Activated CD8-positive, alpha-beta memory T cell treated with anti-CD3 and anti-CD28 coated beads for 4 hours (primary cell): ENCODE data around the gene SH3GLB2.

Source experiments
- DNase-seq, 2 donors: peaks; one replicate each; pipeline ENCODE4 v3.0.0-alpha.2; 2020; ENCODE audit warnings: low read depth in 2 of 2

Gene SH3GLB2

DNA sequence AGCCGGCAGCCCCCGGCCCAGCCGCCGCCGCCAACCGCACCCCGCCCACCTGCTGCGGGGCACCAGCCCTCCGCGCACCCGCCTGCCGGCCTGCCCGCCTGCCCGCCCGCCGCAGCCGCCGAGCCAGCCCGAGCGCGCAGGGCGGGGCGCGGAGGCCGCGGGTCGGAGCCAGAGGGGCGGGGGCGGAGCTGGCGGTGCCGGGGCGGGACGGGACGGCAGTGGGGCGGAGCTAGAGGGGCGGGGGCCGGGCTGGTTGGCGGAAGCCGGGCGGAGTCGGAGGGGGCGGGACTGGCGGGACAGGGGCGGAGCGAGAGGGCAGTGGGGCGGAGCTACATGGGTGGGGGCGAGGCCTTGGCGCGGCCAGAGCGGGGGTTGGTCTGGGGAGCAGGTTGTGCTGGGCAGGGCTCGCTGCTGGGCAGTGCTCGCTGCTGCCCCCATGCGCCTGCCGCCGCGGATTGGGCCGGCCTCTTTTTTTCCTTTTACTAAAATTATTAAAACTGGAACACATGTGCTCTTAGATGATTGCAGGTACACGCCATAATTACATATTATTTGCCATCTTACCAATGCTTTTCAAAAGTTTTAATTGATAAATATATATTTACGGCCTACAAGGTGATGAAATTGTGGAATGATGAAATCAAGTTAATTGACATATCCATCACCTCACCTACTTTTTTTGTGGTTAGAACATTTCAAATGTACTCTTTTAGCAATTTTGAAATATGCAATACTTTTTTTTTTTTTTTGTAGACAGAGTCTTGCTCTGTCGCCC is at the start of gene SH3GLB2:
Gene SH3GLB2 (minus strand): TSS at position 140 of the 775 bp plus-strand sequence. CDS start 177 bp downstream, outside the sequence.
- peak; percentile 88 to 89 for DNase-seq

DNA sequence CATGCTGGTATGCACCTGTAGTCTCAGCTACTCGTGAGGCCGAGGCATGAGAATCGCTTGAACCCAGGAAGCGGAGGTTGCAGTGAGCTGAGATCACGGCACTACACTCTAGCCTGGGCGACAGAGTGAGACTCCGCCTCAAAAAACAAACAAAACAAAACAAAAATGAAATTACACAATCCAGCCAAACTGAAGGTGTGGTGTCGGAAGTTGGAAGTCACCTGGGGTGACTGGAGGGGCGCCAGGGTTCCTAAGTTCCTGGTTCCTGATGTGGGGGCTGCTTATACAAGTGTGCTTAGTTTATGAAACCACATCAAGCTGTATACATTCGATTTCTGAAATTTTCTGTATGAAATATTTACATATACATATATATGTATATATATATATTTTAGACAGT is 49.1 kb upstream of the SH3GLB2 start:
- DNase-seq: no peak

DNA sequence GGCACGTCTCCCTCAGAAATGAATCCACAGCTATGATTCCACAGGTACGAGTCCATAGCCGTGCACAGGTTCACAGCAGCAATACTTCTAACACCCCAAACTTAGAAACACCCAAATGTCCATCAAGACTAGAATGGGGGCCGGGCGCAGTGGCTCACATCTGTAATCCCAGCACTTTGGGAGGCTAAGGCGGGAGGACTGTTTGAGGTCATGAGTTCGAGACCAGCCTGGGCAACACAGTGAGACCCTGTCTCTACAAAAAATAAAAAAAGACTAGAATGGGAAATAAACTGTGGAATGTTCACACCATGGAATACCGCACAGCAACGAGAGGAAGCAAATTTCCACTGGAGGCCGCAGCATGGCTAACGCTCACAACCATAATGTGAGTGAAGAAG is 48.5 kb upstream of the SH3GLB2 start:
- DNase-seq: no peak

DNA sequence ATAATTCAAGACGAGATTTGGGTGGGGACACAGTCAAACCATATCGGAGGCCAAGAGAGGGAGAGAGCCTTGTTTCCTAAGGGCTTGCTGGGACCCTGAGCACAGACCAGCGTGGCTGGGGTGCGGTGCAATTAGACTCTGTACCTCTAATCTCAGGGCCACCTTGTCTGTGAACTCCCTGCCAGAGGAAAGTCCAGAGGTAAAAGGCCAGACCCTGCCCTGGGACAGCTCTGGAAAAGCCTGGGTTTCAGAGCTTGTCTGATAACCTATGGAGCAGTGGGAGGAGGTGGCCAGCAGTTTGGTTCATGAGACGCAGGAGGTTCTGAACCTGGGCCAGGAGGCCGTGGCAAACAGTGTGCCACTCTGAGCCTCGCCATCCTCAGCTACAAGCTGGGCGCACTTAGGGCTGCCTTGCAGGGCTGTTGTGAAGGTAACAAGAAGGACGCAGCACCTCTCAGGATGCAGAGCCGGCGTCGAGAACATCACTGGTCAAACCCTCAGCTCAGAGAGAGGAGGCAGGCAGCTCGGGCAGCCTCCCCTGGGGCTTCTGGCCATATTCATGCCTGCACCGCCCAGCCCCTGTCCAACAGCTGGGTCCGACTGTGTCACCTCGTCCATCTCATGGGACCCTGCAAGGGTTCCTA is 48.0 kb upstream of the SH3GLB2 start:
- DNase-seq: no peak

DNA sequence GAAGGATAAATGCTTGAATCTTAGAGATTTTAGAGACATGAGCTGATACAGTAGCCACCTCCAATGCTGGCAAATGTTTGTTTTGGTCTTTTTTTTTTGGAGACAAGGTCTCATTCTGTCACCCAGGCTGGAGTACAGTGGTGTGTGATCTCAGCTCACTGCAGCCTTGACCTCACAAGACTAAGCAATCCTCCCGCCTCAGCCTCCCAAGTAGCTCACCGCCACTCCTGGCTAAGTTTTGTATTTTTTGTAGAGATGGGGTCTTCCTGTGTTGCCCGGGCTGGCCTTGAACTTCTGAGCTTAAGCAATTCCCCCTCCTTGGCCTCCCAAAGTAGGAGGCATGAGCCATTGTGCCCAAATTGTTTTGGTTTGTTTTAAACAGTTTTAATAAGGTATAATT is 46.0 kb upstream of the SH3GLB2 start:
- no peak for DNase-seq

DNA sequence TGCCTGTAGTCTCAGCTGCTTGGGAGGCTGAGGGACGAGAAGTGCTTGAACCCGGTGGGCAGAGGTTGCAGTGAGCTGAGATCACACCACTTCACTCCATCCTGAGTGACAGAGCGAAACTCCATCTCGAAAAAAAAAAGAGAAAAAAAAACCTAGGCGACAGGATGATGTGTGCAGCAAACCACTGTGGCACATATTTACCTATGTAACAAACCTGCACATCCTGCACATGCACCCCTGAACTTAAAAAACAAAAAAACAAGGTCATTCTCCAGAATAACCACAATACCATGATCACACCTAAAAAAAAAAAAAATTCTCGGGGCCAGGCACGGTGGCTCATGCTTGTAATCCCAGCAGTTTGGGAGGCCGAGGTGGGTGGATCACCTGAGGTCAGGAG is 45.3 kb upstream of the SH3GLB2 start:
- DNase-seq: no peak

DNA sequence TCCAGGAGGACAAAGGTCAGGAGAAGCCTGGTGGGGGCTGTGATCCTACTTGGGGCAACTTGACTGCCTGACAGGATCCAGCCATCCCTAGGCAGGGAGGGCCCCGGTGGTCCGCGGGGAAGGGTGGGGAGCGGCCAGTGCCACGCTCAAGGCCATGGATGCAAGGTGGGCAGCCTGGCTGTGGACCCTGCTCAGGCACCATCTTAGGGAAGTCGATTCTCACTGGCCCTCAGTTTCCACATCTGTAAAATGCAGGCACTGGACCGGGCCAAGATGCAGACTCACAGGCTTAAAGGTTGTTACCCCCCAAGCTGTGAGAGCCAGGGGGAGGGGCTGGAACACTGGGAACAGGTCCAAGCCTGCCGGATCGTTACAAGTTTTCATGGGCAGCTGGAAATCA is 44.0 kb upstream of the SH3GLB2 start:
- no peak for DNase-seq

DNA sequence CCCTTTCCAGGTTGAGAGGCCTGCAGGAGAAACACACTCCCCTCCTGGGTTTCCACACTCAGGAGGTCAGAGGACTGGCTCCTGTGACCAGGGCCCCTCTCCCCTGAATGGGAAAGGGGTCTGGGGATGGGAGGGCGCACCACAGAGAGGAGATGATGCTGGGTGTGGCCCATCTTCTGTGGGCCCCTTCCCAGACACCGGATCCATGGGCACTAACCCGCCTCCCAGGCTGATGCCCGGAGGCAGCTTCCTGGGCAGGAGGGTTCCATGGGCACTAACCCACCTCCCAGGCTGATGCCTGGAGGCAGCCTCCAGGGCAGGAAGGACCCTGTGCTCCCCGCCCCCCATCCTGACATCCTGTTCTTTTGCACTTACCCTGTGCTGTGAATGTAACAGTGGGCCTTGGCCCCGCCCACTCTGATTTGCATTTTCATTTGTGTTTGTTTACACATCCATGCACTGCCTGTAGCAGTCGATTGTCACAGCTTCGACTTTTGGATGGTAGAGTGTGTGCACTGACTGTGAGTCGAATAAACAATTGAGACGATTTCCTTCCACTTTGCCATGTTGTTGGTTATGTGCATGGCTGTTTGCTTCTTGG is 43.5 kb upstream of the SH3GLB2 start:
- no peak for DNase-seq

DNA sequence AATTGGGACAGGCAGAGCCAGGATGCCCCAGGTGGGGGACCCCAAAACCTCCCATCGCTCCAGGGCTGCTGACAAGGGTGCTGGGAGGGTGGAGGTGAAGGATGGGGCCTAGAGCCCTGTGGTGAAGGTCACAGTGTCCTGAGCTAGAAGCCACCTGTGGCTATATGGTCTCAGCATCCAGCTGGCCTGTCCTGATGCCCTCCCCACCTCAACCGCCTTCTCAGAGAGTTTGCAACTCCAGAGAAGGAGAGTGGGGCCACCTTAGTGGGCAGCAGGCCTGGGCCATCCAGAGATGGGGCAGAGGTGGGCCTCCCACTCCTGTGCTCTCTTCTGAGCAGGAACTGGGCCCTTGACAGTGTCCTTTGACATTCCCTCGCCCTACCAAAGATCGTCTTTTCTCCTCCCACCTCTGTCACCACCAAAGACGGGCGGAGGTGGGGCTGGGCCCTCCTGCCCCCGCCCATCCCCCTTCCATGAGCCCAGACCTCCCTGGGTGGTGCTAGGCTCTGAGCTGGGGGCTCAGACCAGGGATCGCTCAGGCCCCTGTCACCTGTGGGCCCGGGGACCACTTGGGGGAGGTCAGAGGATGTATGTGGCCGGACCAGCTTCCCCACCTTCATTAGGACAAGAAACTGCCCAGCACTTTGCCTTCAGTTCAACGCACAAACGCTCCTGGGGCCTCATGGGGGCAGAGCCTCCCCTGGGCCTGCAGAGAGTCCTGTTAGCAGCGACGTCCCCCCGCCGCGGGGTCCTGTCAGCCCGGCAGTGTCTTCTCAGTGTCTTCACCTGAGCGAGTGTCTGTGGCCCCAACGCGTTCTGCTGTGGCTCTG is 42.8 kb upstream of the SH3GLB2 start:
- DNase-seq: no peak

DNA sequence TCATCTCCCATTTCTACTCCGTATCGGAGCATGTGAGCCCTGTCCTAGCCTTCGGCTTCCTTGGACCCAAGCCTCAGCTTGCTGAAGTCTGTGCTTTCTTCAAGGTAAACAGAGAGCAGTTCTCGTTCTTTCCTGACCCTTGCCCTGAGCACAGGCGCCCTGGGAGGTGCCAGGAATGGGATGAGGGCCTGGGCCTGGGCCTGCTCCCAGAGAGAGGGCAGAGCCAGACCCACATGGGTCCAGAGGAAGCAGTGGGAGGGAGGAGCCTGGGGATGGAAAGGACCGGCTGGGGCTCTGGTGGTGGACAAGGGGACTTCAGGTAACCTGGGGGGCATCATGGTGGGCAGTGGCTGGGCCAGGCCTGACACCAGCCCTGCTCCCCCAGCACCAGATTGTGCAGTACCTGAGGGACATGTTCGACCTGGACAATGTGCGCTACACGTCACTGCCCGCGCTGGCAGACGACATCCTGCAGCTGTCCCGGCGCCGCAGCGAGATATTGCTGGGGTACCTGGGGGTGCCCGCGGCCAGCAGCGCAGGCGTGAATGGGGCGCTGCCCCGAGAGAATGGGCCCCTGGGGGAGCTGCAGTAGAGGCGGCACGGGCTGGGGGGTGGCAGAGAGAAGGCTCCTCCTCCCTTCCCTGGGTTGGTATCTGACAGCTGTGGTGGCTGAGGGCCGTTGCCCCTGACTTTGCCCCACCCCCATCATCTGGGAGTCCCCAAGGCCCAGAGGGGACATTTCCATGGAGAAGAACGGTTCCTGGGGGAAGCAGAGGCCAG is 41.9 kb upstream of the SH3GLB2 start:
- DNase-seq: no peak

DNA sequence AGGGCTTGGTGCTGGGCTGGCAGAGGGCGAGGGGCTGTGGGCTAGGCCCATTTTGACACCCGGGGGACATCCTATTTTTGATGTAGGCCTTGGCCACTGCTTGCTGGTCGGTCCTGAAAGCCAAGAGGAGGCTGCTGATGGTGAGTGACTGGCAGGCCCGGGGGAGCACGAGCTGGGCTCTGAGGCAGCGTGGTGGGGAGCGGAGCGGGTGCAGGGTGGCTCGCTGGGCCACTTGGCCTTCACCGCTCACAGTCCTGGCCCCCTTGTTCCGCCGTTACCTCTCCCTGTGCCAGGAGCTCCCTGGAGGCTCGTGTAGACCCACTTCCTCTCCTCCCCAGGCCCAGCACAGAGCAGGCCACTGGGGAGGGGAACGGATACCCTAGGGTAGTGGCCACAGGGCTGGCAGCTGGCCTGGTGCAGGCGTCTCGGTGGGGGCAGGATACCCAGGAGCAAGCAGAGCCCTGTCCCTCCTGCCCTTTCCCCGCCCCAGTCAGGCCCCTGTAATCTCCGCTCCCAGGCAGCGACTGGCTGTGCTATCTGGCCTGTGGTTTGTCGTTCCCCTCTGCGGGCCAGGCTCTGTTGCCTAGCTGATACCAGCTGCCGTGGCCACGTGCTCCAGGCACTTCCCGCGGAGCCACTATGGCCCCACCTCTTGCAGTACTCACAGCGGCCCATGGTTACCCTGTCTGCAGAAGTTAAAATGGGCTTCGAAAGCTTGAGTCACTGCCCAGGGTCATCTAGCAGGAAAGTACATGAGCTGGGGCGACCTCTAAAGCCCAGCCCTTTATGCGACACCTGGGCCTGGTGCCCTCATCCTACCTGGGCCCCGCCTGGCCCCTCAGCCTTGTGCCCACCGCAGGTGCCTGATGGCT is 41.1 kb upstream of the SH3GLB2 start:
- DNase-seq: peak; percentile 30 to 40

DNA sequence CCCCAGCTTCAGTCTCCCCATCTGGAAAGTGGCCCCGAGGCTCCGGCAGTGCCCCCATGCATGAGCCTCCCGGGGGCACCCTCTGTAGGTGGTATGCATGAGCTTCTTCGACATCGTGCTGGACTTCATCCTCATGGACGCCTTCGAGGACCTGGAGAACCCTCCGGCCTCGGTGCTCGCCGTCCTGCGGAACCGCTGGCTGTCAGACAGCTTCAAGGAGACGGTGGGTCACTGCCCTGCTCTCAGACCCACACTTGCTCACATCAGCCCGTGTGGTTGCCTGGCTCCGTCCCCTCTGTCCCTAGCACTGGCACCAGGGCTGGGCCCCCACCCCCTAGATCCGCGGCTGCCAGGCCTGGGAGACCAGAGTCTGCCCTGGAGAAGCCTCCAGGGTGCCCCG is 40.0 kb upstream of the SH3GLB2 start:
- DNase-seq: no peak

DNA sequence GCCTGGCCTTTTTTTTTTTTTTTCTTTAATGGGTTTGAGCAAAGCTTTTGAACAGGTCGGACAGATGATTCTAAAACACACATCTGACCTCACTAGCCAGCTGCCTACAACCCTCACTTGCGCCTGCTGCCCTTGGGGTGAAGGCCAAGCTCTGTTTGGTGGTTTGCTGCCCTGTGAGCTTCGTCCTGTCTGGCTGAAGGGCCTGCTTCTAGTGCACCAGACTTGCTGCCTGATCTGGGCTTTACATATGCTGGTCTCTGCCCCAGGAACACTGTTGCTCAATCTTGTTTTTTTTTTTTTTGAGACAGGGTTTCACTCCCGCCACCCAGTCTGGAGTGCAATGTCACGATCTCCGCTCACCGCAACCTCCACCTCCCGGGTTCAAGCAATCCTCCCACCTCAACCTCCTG is 36.4 kb upstream of the SH3GLB2 start:
- no peak for DNase-seq

DNA sequence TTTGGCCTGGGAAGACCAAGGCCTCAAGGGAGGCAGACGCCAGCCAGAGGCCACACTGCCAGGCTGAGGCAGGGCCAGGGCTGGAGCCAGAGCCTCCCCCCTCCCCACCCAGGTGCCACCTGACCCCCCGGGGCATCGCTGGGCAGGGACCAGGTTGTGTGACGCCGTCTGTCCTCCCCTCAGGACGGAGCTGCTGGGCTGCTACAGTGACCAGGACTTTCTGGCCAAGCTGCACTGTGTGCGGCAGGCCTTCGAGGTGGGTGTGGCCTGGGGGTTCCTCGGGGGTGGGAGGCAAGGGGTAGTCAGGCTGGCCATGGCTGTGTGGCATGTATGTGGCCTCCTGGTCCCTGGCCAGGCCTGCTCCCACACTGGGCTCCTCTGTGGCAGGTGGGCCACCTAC is 34.9 kb upstream of the SH3GLB2 start:
- DNase-seq: no peak

DNA sequence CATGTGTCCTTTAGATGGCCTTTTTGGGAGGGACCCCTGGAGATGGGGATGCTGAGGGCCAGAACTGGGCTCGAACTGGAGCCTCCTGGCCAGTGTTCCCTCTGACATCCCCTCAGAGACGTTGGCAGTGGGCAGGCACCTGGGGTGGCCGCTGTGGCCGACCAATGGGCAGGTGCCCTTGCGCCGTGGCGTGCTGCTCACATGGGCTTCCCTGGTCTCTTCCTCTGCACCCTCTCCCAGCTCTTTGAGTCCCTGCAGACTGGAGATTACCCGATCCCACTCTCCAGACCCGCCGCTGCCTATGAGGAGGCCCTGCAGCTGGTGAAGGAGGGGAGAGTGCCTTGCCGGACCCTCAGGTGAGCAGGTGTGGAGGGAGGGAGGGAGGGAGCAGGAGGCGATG is 32.9 kb upstream of the SH3GLB2 start:
- no peak for DNase-seq

DNA sequence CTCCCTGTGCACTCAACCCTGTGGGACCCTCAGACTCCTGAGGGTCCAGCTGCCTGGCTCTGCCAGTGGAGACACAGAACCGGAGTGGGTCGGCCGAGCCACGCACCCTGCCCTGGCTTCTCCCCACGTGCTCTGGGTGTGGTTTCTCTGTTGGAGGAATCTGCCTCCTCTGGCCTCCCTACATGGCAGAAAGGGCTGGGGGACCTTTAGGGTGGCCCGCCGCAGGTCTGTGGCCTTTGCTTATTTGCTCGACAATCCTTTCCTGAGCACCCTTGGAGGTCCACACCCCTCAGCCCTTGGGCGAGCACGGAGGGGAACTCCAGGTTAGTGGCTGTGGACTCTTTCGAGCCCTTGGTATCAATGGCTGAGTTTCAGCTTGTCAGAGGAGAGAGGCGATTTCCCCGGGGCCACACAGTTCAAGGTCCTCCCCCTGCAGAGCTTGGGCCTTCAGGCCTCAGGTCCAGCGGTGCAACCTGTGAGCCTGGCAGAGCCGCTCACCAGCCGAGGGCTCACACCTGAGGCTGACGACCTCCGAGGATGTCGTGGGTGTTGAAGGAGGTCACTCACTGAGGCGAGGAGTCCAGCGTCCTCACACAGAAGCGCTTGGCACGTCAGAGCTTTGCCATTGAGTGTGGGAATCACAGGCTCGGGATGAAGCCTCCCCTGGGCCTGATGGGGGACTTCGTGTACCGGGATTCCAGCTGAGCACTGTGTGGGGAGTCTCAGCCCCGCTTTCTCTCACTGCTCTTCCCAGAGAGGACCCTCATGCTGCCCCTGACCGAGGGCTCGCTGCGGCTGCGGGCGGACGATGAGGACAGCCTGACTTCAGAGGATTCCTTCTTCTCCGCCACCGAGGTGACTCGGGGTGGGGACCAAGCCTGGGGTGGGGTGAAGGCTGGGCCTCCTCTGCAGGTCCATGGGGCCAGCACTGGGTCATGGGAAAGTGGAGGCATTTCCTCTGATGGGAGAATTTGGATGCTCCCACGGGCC is 32.0 kb upstream of the SH3GLB2 start:
- DNase-seq: no peak

DNA sequence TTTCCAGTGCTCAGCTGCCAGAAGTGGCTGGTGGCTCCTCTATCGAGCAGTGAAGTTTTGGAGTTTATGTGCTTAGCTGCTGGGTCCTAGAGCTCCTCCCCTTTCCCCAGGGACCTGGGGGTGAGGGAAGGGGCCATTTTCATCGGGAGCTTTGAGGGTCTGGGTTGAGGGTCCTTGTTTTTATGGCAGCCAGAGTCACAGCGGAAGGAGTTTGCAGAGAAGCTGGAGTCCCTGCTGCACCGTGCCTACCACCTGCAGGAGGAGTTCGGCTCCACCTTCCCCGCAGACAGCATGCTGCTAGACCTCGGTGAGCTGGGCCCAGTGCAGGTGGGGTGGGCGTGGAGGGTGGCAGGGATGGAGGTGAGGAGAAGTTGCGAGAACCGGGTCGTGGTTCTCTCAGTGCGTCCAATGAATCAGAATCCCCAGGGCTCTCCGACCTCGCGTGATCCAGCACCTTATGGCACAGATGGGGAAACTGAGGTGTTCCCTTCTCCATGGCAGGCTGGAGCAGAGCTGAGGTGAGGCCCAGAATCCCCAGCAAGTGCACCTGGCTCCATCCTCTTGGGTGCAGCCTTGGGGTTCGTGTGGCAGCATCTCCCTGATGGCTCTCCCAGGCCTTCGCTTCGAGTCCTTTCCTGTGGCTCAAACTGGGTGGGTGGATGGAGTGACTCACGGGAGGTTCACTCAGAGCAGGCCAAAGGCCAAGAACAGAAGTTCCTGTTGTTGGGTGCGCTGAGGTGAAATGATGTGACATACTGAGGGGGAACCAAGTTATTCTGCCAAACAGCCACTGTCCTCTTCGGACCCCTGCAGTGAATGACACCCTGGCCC is 31.0 kb upstream of the SH3GLB2 start:
- DNase-seq: no peak

DNA sequence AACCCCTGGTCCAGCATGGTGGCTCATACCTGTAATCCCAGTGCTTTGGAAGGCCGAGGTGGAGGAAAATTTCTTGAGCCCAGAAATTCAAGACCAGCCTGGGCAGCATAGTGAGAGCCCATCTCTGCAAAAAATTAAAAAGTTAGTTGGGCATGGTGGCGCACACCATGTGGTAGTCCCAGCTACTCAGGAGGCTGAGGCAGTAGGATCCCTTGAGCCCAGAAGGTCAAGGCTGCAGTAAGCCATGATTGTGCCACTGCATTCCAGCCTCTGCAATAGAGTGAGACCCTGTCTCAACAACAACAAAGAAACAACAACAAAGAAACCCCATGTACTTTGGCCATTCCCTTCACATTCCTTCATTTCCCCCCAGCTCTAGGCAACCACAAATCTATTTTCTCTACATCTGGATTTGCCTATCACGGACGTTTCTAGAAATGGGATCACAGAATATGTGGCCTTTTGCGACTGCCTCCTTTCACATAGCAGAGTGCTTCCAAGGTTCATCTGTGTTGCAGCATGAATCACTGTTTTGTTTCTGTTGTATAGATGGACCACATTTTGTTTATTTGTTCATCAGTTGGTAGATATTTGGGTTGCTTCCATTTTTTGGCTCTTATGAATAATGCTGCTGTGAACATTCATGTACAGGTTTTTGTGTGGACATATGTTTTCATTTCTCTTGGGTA is 26.2 kb upstream of the SH3GLB2 start:
- no peak for DNase-seq
